Measurements from ENCODE around the gene IL12RB2.

The IL12RB2 gene

DNA sequence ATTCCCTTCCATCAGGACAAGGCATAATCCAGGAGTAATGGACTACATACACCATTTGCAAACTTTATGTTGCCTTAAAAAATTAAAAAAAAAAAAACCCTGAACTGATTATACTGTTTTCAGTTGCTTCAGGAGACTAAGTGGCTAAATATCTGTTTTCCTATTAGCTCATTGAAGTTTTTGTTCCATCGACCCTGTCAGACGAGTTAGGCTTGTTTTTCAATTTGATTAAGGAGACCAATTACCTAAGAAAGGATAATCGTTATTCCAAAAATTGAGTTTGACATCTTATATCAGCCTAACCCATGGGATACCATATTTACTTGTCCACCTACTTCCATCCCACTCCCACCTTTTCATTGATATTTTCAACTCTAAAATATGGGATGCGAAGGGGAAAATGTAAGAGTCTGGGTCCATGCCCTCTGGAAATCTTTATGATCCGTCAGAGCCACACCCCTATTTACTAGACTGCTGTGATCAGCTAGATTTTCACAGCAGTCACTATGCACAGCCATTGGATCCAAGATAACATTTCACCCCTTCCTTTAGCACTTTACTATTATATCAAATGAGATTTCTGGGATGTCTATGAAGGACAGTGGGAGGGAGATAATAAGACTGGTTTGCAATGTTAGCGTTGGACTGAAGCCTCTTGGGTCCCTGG lies 41.0 kb downstream of the IL12RB2 start:
- DNase-seq, result no peak

DNA sequence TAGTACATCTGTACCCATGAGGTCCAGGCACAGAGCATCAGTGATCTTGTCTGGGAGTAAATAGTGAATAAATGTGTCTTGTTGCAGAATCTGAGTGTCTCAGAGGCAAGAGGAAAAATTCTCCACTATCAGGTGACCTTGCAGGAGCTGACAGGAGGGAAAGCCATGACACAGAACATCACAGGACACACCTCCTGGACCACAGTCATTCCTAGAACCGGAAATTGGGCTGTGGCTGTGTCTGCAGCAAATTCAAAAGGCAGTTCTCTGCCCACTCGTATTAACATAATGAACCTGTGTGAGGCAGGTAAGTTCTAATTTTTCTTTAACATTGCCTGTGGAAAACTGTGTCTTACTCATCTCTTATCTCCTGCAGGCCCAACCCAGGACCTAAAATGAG lies 43.1 kb downstream of the IL12RB2 start:
- DNase-seq, result no peak

DNA sequence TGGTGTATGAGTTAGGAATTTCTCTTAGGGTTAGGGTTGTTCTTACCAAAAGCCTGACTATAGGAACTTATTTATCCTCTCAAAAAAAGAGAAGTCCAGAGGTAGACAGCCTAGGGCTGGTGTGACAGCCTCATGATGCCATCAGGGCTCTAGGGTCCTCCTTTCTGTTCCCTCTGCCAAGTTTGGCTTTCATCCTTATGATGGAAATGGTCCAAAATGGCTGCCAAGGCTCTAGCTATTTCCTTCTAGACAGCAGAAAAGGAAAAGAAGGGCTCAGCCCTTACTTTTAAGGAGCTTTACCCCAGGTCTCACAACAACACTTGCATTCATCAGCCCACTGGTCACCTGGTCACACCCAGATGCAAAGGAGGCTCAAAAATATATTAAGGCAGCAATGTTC lies 44.5 kb downstream of the IL12RB2 start:
- DNase-seq, result no peak

DNA sequence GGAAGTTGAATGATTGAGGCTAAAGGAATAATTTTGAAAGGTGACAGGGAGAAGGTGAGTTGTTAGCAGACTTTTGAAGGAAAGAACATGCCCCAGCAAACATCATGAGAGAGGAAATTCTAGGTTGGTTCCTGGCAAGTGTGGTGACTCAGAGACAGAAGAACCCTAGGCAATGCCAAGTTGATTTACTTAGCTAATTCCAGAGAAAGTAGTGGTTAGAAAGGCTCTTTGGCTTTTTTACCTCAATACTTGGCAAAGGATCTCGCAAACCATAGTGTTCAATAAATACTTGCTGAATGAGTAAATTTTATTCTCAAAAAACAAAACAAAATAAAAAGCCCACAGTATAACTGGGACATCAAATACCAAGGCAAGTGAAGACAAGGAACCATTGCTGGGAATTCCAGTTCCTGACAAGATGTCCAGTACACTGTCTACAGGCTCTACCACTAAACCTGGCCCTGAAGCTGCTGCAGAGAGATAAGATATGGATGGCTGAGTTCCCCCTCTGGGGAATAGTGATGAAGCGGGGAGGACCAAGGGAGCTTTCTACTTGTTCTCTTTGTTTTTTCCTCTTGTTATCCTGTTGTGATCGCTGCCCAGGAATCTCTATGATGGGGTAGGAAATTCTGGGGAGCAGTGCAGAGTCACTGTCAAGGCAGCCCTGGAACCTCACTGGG lies 48.2 kb downstream of the IL12RB2 start:
- DNase-seq, result no peak

DNA sequence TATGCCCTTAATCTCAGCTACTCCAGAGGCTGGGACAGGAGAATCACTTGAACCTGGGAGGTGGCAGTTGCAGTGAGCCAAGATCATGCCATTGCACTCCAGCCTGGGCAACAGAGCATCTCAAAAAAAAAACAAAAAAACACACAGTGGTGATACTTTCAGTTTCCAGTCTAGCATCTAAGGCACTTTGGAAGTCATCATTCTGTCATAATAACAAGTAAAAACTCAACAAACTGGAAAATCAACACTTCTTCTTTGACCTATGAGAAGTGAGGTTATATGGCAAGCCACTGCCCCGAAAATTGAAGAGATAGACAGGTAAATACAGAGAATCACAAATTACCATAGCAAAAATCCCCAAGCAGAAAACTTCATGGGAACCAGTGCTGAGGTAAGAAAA lies 51.9 kb downstream of the IL12RB2 start:
- DNase-seq, result no peak

DNA sequence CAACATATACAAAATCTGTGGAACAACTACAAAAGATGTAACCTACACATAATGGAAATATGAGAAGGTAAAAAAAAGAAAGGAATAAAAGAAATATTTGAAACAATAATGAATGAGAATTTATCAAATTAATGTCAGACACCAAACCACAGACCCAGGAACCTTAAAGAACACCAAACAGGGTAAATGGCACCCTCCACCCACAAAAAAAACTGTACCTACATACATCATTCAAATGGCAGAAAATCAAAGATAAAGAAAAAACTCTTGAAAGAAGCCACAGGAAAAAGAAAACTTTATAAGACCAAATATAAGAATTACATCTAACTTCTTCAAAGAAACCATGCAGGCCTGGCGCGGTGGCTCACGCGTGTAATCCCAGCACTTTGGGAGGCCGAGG lies 54.0 kb downstream of the IL12RB2 start:
- no peak for DNase-seq

DNA sequence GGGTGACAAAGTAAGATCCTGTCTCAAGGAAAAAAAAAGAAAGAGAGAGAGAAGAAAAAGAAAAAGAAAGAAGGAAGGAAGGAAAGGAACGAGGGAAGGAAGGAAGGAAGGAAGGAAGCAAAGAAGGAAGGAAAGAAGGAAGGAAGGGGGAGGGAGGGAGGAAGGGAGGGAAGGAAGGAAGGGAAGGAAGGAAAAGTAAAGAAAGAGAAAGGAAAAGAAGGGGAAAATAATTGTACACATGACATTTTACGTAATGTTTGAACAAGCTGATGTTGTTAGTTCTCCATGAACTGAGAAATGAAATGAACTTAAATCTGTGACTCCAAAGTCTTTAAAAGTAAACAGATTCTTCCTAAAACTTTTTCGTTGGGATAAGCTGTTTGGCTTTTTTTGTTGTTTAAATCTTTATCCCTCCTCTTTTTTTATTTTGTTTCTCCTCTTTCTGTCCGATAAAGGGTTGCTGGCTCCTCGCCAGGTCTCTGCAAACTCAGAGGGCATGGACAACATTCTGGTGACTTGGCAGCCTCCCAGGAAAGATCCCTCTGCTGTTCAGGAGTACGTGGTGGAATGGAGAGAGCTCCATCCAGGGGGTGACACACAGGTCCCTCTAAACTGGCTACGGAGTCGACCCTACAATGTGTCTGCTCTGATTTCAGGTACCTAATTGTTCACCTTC lies 59.8 kb downstream of the IL12RB2 start:
- peak; percentile 16 for DNase-seq

DNA sequence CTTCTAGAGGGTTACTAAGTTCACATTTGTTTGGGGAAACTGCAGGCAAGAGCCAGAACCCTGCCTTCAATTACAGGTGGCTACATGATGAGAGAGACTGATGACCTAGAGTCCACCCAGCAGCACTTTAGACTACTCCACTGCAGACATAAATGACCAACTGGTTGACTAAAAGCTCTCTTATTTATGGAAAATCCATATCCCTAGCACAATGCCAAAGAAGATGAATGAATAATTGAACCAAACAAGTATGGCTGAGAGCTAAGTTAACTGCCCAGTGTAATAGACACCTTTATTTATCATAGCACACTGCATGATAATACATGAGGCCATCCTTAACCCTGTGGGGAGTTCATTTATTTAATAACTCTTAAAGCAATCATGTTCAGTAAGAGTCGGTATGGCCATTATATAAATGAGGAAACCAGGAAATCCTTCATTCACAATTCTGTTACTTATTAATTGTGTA lies 60.4 kb downstream of the IL12RB2 start:
- DNase-seq, result no peak

DNA sequence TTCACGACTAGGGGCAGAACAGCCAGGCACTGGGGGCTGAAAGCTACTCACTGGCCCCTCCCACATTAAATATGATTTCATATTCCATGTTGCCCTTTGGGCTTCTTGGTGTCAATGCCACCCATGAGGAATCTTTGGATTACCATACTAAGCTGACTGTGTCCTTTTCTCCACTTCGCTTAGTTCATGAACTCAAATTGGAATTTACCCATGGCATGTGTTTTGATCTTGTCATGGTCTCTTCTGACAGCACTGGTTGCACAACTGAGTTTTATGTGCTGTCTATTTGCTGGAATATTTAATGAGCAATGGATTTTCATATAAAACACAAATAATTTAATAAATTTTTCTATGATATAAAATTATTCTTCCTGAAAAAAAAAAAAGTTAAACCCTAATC lies 63.4 kb downstream of the IL12RB2 start:
- DNase-seq, result no peak

DNA sequence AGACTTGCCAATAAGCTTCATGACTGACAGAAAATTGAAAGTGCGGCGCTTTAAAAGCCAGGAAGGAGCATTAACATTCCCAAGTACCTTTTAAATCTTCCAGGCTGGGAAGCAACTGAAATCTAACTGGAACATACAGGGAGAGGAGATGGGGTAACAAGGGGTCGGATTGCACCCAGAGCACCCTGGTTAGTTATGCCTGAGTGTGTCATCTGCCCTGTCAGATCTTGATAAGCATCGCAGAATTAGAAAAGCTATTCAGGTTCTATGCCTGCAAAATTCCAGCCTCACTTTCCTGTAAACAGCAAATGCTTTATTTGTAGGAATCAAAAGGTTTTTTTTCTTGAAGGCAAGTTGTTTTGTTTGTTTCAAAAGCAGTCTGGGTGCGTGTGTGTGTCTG lies 64.0 kb downstream of the IL12RB2 start:
- DNase-seq, result no peak

DNA sequence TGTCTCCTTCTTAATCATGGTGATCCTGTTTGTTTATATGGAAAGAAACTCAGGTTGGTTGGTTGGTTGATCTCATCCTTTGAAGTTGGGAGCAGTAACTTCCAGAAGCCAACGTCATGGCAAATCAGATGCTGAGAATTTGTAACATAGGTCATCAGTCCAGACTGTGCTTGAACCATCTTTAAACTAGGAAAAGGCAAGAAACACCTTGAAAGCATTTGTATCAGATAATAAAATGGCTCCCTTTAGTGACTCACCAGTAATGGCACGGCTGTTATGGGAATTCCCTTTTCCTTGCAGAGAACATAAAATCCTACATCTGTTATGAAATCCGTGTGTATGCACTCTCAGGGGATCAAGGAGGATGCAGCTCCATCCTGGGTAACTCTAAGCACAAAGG lies 64.5 kb downstream of the IL12RB2 start:
- DNase-seq, result no peak

DNA sequence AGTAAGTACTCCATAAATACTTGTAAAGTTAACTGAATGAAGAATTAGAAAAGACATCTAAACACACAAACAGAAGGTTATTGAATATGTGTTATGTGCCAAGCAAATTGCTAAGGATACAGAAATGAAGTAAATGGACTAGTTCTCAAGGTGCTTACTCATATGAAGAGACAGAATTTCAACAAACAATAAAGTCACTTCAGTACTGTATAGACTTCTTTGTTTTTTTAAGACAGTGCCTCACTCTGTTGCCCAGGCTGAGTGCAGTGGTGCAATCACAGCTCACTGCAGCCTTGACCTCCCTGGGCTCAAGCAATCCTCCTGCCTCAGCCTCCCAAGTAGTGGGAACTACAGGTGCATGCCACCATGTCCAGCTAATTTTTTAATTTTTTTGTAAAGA lies 65.2 kb downstream of the IL12RB2 start:
- DNase-seq, result no peak

DNA sequence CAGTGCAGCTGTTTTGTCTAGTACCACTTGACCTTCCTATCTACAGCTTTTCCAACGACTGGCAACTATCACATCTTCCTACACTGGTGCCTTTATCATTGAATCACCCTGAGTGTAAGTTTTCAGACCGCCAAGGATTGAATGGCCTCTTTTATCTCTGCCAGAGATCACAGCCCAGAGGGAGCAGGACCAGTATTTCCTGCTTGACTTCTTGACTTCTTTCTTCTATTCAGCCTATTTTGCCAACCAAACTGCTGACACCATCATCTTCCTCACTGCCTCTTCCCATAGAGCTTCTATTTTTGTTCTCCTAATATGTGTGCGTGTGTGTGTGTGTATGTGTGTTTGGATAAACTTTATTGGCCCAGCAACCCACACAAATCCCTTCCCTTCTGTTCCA lies 68.7 kb downstream of the IL12RB2 start:
- no peak for DNase-seq

DNA sequence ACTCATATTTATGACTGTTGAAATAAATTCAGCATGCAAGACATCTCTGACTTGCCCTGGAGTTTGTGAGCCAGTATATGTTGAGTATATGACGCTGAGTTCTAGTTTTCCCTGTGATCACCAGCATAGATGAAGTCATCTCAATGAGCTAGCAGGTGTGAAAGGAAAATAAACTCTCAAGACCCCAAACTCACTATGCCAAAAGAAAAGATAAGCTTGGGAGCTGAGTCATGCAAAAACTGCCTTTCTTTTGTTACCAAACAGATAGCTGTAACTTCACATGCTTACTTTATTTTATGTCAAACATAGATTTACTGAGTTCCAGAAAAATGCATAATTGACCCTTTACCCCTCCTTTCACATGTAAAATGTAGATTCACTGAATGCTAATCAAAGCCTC lies 69.6 kb downstream of the IL12RB2 start:
- DNase-seq, result no peak

DNA sequence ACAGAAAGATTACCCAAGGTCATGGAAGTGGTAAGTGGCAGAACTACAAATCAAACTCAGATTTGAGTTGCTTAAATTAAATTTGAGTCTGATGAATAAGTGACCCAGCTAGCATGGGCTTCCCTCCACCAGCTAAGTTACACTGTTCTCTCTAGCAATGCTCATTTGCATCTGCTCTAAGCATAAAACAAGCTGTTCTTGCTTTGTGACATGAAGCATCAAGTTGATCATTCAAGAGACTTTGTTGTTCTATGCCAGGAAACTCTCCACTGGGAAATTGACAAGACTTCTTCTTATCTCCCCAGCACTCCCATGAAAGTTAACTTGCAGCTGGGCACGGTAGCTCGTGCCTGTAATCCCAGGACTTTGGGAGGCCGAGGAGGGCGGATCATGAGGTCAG lies 73.5 kb downstream of the IL12RB2 start:
- DNase-seq, result no peak

DNA sequence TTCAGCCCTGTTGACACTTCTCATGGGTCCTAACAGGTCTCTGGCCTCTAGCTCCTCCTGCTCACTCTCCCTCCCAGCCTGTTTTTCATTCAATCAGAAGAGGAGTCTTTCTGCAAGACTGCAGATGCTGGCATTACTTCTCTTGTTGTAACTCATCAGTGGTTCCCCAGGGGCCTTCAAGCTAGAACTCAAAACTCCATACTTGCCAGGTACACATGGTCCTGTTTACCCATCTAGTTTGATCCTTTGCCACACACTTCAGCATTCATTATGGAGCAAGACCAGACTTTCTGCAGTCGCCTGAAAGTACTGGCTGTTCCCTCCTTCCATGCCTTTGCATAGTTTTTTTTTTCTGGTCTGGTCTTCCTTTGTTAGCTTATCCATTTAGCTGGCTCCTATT lies 74.6 kb downstream of the IL12RB2 start:
- DNase-seq, result no peak

DNA sequence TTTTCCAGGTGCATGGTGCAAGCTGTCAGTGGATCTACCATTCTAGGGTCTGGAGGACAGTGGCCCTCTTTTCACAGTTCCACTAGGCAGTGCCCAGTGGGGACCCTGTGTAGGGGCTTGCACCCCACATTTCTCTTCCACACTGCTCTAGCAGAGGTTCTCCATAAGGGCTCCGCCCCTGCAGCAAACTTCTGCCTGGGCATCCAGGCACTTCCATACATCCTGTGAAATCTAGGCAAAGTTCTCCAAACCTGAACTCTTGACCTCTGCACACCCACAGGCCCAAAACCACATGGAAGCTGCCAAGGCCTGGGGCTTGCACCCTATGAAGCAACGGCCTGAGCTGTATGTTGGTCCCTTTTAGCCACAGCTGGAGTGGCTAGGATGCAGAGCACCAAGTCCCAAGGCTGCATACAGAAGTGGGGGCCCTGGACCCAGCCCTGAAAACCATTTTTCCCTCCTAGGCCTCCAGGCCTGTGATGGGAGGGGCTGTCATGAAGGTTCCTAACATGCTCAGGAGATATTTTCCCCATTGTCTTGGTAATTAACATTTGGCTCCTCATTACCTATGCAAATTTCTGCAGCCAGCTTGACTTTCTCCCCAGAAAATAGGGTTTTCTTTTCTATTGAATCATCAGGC lies 76.4 kb downstream of the IL12RB2 start:
- no peak for DNase-seq

DNA sequence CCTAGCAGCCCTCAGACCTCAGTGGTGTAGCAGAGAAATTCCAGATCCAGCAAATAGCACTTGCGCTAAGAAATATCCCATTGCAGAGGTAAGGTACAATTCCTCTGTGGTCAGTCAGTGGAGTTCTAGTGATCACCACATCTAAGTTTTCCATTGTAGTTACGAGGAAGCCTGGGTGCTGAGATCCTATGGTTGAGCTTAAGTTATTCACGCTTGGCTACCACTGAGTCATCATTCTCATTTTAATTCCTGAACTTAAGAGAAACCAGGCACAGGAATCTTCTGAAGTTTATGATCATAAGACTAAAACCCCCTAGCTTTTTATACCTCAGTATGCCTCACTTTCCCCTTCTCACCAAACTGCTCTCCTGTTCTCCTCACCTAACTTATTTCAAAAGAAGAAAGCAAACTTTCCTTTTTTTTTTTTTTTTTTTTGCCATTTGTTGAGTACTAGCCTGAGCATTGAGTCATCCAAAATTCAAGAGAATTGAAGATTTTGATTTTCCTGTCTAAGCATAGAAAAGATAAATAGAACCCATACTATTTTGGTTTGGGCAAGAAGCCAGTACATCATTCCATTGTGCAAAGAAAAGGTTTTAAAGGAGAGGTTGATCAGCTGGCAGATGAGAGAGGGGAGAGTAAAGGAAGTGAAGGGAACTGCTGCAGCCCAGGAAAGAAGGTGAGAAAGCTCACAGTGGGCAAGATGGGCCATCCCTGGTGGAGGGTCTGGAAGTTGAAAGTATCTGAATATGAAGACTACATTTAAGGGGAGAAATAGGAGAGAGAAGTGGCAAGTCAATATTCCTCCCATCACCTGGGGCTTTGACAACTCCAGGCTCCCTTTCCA lies 82.6 kb downstream of the IL12RB2 start:
- no peak for DNase-seq

DNA sequence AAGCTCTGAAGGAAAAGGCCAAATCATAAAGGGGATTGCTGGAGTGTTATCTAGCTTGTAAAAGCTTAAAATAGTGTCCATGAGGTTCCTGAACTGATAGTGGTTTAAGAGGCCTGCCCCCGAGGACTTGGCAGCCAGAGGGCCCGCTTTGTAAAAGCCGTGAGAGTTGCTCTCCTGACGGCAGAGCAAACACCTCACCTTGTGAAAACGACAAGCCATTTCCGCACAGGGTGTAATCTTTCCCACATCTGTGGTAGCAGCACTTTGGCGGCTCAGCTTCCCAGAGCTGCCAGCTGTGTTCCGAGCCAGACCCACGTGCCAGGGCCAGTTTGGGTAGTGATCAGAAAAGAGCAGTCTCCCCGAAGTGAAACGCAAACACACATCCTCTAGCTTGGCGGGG lies 85.6 kb downstream of the IL12RB2 start:
- no peak for DNase-seq

DNA sequence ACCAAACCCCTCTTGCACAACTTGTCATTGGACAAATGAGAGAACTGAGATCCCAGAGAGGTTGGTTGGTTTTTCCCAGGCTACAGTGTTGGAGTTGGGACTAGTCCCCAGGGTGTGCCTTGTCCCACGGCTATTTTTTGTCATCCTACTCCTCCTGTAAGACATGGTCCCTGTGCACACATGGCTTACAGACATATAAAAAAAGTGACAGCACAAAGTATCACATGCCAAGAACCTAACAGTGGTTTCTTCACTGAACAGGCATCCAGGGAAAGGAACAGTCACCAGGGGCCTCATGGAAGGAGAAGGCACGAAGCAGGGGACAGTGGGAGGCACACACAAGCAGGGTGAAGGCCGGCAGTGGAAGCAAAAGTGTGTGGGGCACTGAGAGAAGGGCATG lies 86.1 kb downstream of the IL12RB2 start:
- DNase-seq, result no peak

DNA sequence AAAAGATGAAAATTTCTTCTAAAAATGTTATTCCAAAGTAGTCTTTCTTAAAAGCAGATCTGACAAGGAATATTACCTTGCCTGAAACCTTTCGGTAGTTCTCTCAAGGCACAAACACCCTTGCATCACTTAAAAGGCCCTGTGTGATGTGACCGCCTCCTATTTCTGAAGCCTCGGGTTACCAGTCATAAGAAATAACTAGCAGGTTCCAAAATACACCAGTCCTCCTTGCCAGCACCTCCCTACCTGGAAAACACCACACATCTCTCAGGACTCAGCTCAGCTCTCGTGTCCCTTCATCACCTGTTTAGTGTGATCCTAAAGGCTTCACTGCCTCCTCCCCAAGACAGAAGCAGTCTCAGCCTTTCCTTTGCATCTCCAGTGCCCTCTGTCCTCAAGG lies 86.9 kb downstream of the IL12RB2 start:
- DNase-seq, result no peak

DNA sequence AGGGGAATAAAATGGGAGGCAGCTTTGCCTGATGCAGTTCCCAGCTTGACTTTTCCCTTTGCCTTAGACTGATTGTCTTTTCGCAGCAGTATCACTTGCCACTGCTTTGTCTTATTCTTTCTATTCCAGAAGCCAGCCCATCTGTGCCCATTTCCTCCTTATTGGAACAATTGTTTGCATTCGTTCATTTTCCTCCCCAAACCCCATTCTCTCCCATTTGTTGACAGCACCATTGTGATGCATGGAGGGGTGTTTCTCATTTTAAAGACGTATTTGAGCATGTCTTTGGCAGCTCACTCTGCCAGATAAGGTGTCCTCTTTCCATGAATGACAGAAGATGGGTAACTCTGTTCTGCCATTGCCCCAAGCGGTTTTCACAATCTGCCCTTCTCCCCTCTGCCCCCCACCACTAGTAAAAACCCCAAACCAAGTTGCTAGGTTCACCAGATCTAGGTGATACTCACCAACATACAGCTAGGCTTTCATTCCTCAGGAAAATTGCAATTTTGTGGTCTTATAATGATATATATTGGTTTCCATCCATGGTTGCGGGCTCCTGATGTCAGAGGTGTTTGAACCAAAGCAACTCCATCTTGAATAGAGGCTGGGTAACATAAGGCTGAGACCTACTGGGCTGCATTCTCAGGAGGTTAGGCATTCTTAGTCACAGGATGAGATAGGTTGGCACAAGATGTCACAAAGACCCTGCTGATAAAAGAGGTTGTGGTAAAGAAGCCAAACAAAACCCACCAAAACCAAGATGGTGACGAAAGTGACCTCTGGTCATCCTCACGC lies 91.7 kb downstream of the IL12RB2 start:
- no peak for DNase-seq
